ENCODE data around the gene SLC6A9. TPM values are rescaled to one million over a fixed set of nuclear protein-coding genes. Genes with fewer than 3 reads are reported as not detected.

Gene SLC6A9
- 29.5 and 30.1 TPM in 2 replicates for total RNA-seq (2021)
- long read RNA-seq, transcript SLC6A9-205 (14 exons, 3,130 nt) = major isoform, 14 of 48 reads
- long read RNA-seq, partial matches to known transcripts = 11 of 48 reads
- long read RNA-seq, other reads (novel, unspliced or antisense) = 23 of 48 reads

- Histone ChIP-seq H4K5ac (ENCODE audit: insufficient read length, low read depth, low read length) (no peak within 1 kb of the TSS), H3K4me2 (ENCODE audit: insufficient read depth, insufficient read length, low read length) (peak within 1 kb of the TSS; percentile 42), H4K20me1 (ENCODE audit: control insufficient read depth, insufficient read depth, insufficient read length) (no peaks in the 10 kb centered on the region), H2BK15ac (ENCODE audit: low read depth, low read length) (no peak within 1 kb of the TSS), H2AK5ac (ENCODE audit: insufficient read length, low read length) (no peak within 1 kb of the TSS), H2AFZ (ENCODE audit: low read length) (no peak within 1 kb of the TSS), H3K79me2 (ENCODE audit: insufficient read depth, low read length) (no peaks in the 10 kb centered on the region), H2BK120ac (ENCODE audit: low read depth, low read length, poor library complexity, severe bottlenecking) (no peak within 1 kb of the TSS), H3K23me2 (ENCODE audit: insufficient read length, low read depth, low read length, poor library complexity, severe bottlenecking) (peaks cover 7% of the 10 kb centered on the region), H2BK12ac (ENCODE audit: insufficient read length, low read depth, low read length) (no peak within 1 kb of the TSS), H2BK20ac (ENCODE audit: low read depth, low read length, poor library complexity, severe bottlenecking) (no peak within 1 kb of the TSS), H3K23ac (ENCODE audit: insufficient read length, low read depth, low read length) (no peak within 1 kb of the TSS), H3K14ac (ENCODE audit: insufficient read depth, low read length) (peak within 1 kb of the TSS; percentile 82), H3K27me3 (ENCODE audit: insufficient read depth, low read length) (no peaks in the 10 kb centered on the region), H4K91ac (ENCODE audit: insufficient read length, low read depth, low read length) (no peak within 1 kb of the TSS), H3K4ac (ENCODE audit: low read depth, low read length) (no peak within 1 kb of the TSS), H3K9ac (ENCODE audit: extremely low read depth, insufficient read length, low read length) (peak within 1 kb of the TSS; percentile 68), H3K4me1 (ENCODE audit: insufficient read depth, low read length) (peaks cover 9% of the 10 kb centered on the region; the same call in 1 of the 2 replicates), H3T11ph (ENCODE audit: low read length) (no peak within 1 kb of the TSS), H3K18ac (ENCODE audit: insufficient read length, low read depth, low read length) (peak within 1 kb of the TSS; percentile 64), H3K9me3 (ENCODE audit: control insufficient read depth, low read depth, low read length) (no peaks in the 10 kb centered on the region), H4K8ac (replicated peaks; ENCODE audit: insufficient read length, low read depth, low read length) (no peak within 1 kb of the TSS), H3K27ac (ENCODE audit: insufficient read length, low read depth, low read length) (no peak within 1 kb of the TSS), H3K56ac (ENCODE audit: insufficient read length, low read depth, low read length) (no peak within 1 kb of the TSS), H2BK5ac (ENCODE audit: insufficient read length, low read length) (no peak within 1 kb of the TSS), H3K79me1 (ENCODE audit: insufficient read depth, low read depth, low read length, poor library complexity, severe bottlenecking) (no peaks in the 10 kb centered on the region)
- H3K9me3 Mint-ChIP-seq = no peaks in the 10 kb centered on the region
- DNase-seq = peak; percentile 70
- peaks cover 39 to 41% of the 10 kb centered on the region in 2 experiments for H3K4me1 Mint-ChIP-seq
- peak within 1 kb of the TSS; percentile 91 to 96 for H3K4me3 Mint-ChIP-seq
- H3K27me3 Mint-ChIP-seq (ENCODE audit: low read depth) = peaks cover 7% of the 10 kb centered on the region
- H3K36me3 Mint-ChIP-seq (ENCODE audit: insufficient read depth in 1 of 3, low read depth in 3 of 3) = peaks cover 4 to 16% (median 5%) of the 10 kb centered on the region in 3 experiments; a peak in 3 of 7 replicates
- no CpG with 5 or more reads among the region's 40 CpGs for WGBS (ENCODE audit: extremely low coverage, insufficient read length, low lambda C conversion rate)
- H3K27ac Mint-ChIP-seq = peak within 1 kb of the TSS; percentile 96 to 98 (median 98)
- TF ChIP-seq CTCF (conservative IDR thresholded peaks at IDR 0.05) = no peak
Measured at GRCh38 chr1:44031252-44032169, at the start of gene SLC6A9. Gene SLC6A9 (minus strand): TSS chr1:44031462. CDS start chr1:44024277, 7,185 bp downstream.

Data from H9 (cell line).